IMR-90 (cell line): ENCODE measurements around the gene CHIT1. TPM values are rescaled to one million over a fixed set of nuclear protein-coding genes. Genes with fewer than 3 reads are reported as not detected.
A peak's percentile ranks its signal among the peaks of the same experiment; 100 is the strongest.

Experiments used
- ATAC-seq: fragments of 200-7000 bp; cut with Tn5 transposase; 2 replicates; pipeline ENCODE4 v1.9.1; 2020; ENCODE audit warnings: low read depth, mild to moderate bottlenecking, moderate library complexity
- BruUV-seq: library from RNA; stranded (reverse); fragments of 400-500 nt; replicated peaks from 2 replicates; lab custom pipeline; 2021; lab: Mats Ljungman, UMichigan
- CTCF ChIA-PET: fragments of 300-600 bp; formaldehyde crosslinking; extraction: SDS; loops from one replicate; lab custom pipeline; 2021; ENCODE audit warnings: antibody characterized with exemption; lab: Yijun Ruan, JAX
- POLR2A ChIA-PET: fragments of 300-600 bp; sonication (Branson Sonifier 250); formaldehyde crosslinking; loops from one replicate; lab custom pipeline; 2022; ENCODE audit warnings: antibody characterized with exemption; ENCODE audit not compliant: unreplicated experiment; lab: Charles Lee
- DNase-seq: peaks from one replicate; pipeline ENCODE4 v3.0.0; 2013
- H2AFZ ChIP-seq: replicated peaks from 2 replicates; pipeline ENCODE3; 2013; ENCODE audit warnings: low read length, mild to moderate bottlenecking; ENCODE audit not compliant: poor library complexity
- H2AK5ac ChIP-seq: 2 replicates; pipeline ENCODE4 v1.6.1; 2013; ENCODE audit warnings: low read depth, low read length, inconsistent platforms
- H2AK9ac ChIP-seq: replicated peaks from 2 replicates; pipeline ENCODE3; 2013; ENCODE audit warnings: mild to moderate bottlenecking, low read depth, low read length, moderate library complexity; ENCODE audit not compliant: poor library complexity
- H2BK120ac ChIP-seq: 2 replicates; pipeline ENCODE4 v1.6.1; 2013; ENCODE audit warnings: low read depth, low read length, inconsistent platforms
- H2BK15ac ChIP-seq: 3 replicates; pipeline ENCODE4 v1.6.1; 2013; ENCODE audit warnings: low read depth, low read length, inconsistent platforms
- H2BK20ac ChIP-seq: 2 replicates; pipeline ENCODE4 v1.6.1; 2013; ENCODE audit warnings: low read depth, mild to moderate bottlenecking, inconsistent platforms, low read length, moderate library complexity
- H2BK5ac ChIP-seq: 2 replicates; pipeline ENCODE4 v1.6.1; 2013; ENCODE audit warnings: mild to moderate bottlenecking, low read depth, low read length, inconsistent platforms; ENCODE audit not compliant: poor library complexity, severe bottlenecking
- H3K14ac ChIP-seq: replicated peaks from 2 replicates; pipeline ENCODE4 v1.6.1; 2013; ENCODE audit warnings: low read depth, low read length, inconsistent platforms
- H3K18ac ChIP-seq: 2 replicates; pipeline ENCODE4 v1.6.1; 2013; ENCODE audit warnings: low read depth, low read length, control low read depth
- H3K23ac ChIP-seq: 2 replicates; pipeline ENCODE4 v1.6.1; 2013; ENCODE audit warnings: low read depth, low read length, inconsistent platforms
- H3K27ac ChIP-seq: 2 replicates; pipeline ENCODE4 v1.5.1; 2013; ENCODE audit warnings: mild to moderate bottlenecking, control low read depth, low read length; ENCODE audit not compliant: insufficient read depth
- H3K27me3 ChIP-seq: 2 replicates; pipeline ENCODE4 v1.6.1; 2013; ENCODE audit warnings: low read length; ENCODE audit not compliant: control insufficient read depth, insufficient read depth
- H3K36me3 ChIP-seq: 2 replicates; pipeline ENCODE4 v1.6.1; 2013; ENCODE audit warnings: low read length, mixed read lengths; ENCODE audit not compliant: control insufficient read depth, insufficient read depth
- H3K4ac ChIP-seq: 2 replicates; pipeline ENCODE4 v1.6.1; 2013; ENCODE audit warnings: low read depth, low read length, inconsistent platforms
- H3K4me1 ChIP-seq: 2 replicates; pipeline ENCODE4 v1.6.1; 2013; ENCODE audit warnings: low read length, mixed read lengths; ENCODE audit not compliant: control insufficient read depth, insufficient read depth
- H3K4me2 ChIP-seq: 2 replicates; pipeline ENCODE4 v1.6.1; 2013; ENCODE audit warnings: low read depth, mild to moderate bottlenecking, control low read depth, low read length, moderate library complexity
- H3K4me3 ChIP-seq: 2 replicates; pipeline ENCODE4 v1.5.1; 2013; ENCODE audit warnings: low read depth, mild to moderate bottlenecking, control low read depth, low read length, moderate library complexity; ENCODE audit not compliant: insufficient read depth
- H3K56ac ChIP-seq: 2 replicates; pipeline ENCODE4 v1.6.1; 2013; ENCODE audit warnings: low read length, inconsistent platforms; ENCODE audit not compliant: insufficient read depth; ENCODE audit errors: extremely low read depth
- H3K79me1 ChIP-seq, 2 experiments: 2 replicates each; pipeline ENCODE4 v1.6.1; 2013; ENCODE audit warnings: low read length in 2 of 2, inconsistent platforms in 1 of 2, low read depth in 1 of 2
- H3K9ac ChIP-seq: 2 replicates; pipeline ENCODE4 v1.6.1; 2013; ENCODE audit warnings: low read depth, low read length, control low read depth
- H3K9me1 ChIP-seq: 2 replicates; pipeline ENCODE4 v1.6.1; 2013; ENCODE audit warnings: low read length, inconsistent platforms; ENCODE audit not compliant: insufficient read depth
- H3K9me3 ChIP-seq: 2 replicates; pipeline ENCODE4 v1.6.1; 2013; ENCODE audit warnings: low read length; ENCODE audit not compliant: control insufficient read depth, insufficient read depth
- H4K20me1 ChIP-seq: 2 replicates; pipeline ENCODE4 v1.6.1; 2013; ENCODE audit warnings: low read length, inconsistent platforms; ENCODE audit not compliant: insufficient read depth
- H4K5ac ChIP-seq: 2 replicates; pipeline ENCODE4 v1.6.1; 2013; ENCODE audit warnings: mild to moderate bottlenecking, low read depth, low read length, control low read depth
- H4K8ac ChIP-seq, 2 experiments: 2 replicates each; pipeline ENCODE4 v1.6.1; 2013; ENCODE audit warnings: low read depth in 2 of 2, low read length in 2 of 2, control low read depth in 1 of 2, inconsistent platforms in 1 of 2
- H4K91ac ChIP-seq: 2 replicates; pipeline ENCODE4 v1.6.1; 2013; ENCODE audit warnings: low read depth, low read length, inconsistent platforms; ENCODE audit not compliant: insufficient read depth
- BHLHE40 ChIP-seq: fragments of 150-350 bp; IDR thresholded peaks from 2 replicates; pipeline ENCODE4 v1.6.1; 2016; ENCODE audit warnings: mild to moderate bottlenecking, low read depth, low read length
- SMC3 ChIP-seq: fragments of 150-350 bp; IDR thresholded peaks from 2 replicates; pipeline ENCODE4 v1.6.1; 2016; ENCODE audit warnings: low read depth, mild to moderate bottlenecking, antibody characterized with exemption, low read length, moderate library complexity
- WGBS, 2 experiments: methylation state at CpG; one replicate each; pipeline versions ENCODE4 v1.1.5 to v1.1.7; 2013; ENCODE audit warnings: missing lambda C conversion rate in 2 of 2; ENCODE audit not compliant: insufficient read length in 1 of 2; ENCODE audit errors: extremely low coverage in 2 of 2; 5-methylcytosine and 5-hydroxymethylcytosine counted together
- dilution Hi-C: fragments of 300-500 bp; cut with HindIII; formaldehyde crosslinking; loops from one replicate; pipeline ENCODE4 v1.14.3; 2018; ENCODE audit warnings: low sequenced_read_pairs; ENCODE audit not compliant: unreplicated experiment
- in situ Hi-C: fragments of 300-500 bp; cut with MboI; formaldehyde crosslinking; loops from 3 replicates; pipeline ENCODE4 v1.14.3; 2019; ENCODE audit warnings: low sequenced_read_pairs, inconsistent platforms, mixed read lengths
- intact Hi-C: fragments of 100-400 bp; cut with micrococcal nuclease; formaldehyde crosslinking; loops from 2 replicates; pipeline ENCODE4 v1.10.0; 2022
- polyA plus RNA-seq, 3 experiments: library from polyadenylated mRNA; depleted of rRNA; stranded (reverse); fragments of >200 nt; gene quantifications; 2 replicates each; pipeline ENCODE4 v1.2.3, GENCODE V29; 2012; ENCODE audit warnings: low replicate concordance in 1 of 3
- total RNA-seq: library from RNA; depleted of rRNA; stranded (reverse); fragments of >200 nt; gene quantifications from 2 replicates; pipeline ENCODE4 v1.2.3, GENCODE V29; 2012

CHIT1 gene
- total and polyA plus RNA-seq, 2 of the 4 experiments (the other 2 are of a cell fraction), result not detected

DNA sequence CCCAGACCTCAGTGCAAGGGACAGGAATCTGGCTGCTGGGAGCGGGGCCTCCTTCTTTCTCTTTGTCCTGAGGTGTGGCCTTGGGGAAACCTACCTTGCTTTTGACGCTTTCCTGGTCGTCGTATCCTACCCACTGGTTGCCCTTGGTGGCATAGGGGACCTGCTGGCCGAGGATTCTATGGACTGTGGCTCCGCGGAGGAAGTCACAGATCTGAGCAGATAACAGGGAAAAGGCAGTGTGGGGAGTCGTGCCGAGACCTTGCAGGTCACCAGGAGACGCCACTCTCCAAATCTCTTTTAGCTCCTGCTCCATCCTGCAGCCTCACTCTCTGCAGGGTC is 49.8 kb downstream of the CHIT1 start:
- DNase-seq, result no peak
- Histone ChIP-seq H3K23ac (no peak overlapping the region), H4K8ac (no peak overlapping the region), H3K9me3 (no peaks in the 10 kb centered on the region), H3K27ac (no peak overlapping the region), H3K18ac (no peak overlapping the region), H4K91ac (no peak overlapping the region), H2AK9ac (no peak overlapping the region), H3K27me3 (no peaks in the 10 kb centered on the region; the same call in 1 of the 2 replicates), H3K56ac (no peak overlapping the region), H3K9me1 (peaks cover 15% of the 10 kb centered on the region; the same call in 1 of the 2 replicates), H4K20me1 (no peaks in the 10 kb centered on the region), H2BK5ac (no peak overlapping the region), H3K9ac (no peak overlapping the region), H3K36me3 (no peaks in the 10 kb centered on the region), H3K4me2 (no peak overlapping the region), H2AK5ac (0 out of 2 replicates have a peak overlapping the region, but pooled peaks have one; percentile 18), H3K14ac (no peak overlapping the region), H3K4ac (no peak overlapping the region), H3K79me1 (no peaks in the 10 kb centered on the region), H2AFZ (no peak overlapping the region), H2BK120ac (no peak overlapping the region), H4K5ac (no peak overlapping the region), H3K4me3 (no peak overlapping the region), H3K4me1 (peaks cover 22% of the 10 kb centered on the region), H2BK20ac (no peak overlapping the region), H2BK15ac (no peak overlapping the region)
- ChIA-PET POLR2A (no interaction called here), CTCF (interaction anchor here (2.0 kb wide), 1 partner anchor 62 kb away, joined by 4 read pairs; no protein-coding TSS in a partner anchor)
- ATAC-seq, result no peak
- WGBS, 2 experiments, result 100% methylated on average over 1 of the region's 10 CpGs; no CpG with 5 or more reads in 1 of the 2 experiments
- intact Hi-C loops, result no loop called here
- no TSS peak for BruUV-seq
- dilution Hi-C loops, result no loop called here
- in situ Hi-C loops, result no loop called here
- TF ChIP-seq BHLHE40 (no peak), SMC3 (no peak)
